HG02981 (cell line): ENCODE measurements around the gene MCCC2.
"Not testable (repeated sequence)": the region's sequence is repeated elsewhere in the genome, so short reads cannot be mapped to it uniquely, and the experiment has no call there.

ENCODE experiments used
- ATAC-seq: cut with Tn5 transposase; IDR thresholded peaks from one replicate; pipeline ENCODE4 v1.9.1; 2021; ENCODE audit warnings: mild to moderate bottlenecking, moderate library complexity; ENCODE audit not compliant: unreplicated experiment

The MCCC2 gene

DNA sequence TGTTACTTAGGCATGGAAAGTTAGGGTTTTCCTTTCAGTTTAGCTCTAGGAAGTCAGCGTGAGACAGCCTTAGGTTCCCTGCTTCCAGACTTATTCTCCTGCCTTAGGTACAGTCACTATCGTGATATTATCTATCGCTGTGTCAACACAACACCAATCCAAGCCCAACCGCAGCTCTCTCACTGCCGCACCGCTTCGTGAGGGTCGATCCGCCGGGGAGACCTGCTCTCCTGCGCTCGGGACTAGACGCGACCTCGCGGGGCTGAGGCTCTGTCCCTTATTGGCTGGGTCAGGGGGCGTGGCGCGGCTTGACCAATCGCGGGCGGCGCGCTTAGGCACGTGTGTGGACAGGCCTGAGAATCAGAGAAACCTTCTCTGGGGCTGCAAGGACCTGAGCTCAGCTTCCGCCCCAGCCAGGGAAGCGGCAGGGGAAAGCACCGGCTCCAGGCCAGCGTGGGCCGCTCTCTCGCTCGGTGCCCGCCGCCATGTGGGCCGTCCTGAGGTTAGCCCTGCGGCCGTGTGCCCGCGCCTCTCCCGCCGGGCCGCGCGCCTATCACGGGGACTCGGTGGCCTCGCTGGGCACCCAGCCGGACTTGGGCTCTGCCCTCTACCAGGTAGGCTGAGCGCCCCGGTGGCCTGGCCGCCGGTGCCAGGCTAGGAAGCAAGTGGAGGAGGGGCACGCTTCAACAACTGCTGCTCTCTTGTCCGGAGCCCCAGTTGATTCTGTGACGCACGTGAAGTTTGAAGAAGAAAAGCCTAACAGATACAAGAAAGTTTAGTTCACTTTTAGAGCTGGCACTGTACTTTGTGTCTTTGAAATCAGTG, at the start of gene MCCC2:
MCCC2 (plus strand) TSS at position 400 of the 825 bp plus-strand sequence; CDS start at position 486, 86 bp downstream.
- ATAC-seq: peak; percentile 98

DNA sequence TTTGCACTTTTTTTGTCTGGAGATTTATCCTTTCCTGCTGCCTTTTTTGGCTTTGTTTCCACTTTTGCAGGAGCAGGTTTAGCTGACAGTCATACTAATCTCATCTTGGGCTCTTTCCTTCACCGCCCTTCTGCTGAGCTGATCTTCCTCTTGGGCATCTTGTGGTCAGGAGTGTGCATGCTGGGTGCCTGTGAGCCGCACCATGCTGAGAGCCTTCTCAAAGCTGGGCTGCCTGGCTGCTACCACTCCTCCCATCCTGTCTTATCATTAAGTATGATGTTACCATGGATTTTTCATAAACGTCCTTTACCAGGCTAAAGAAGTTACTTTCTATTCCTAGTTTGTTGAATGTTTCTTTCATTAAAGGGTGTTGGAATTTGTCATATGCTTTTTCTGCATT, 49.5 kb upstream of the MCCC2 start:
- ATAC-seq: no peak

GRCh38 chr5:71550885-71551284, 36.3 kb upstream of the MCCC2 start:
- not testable (repeated sequence) for ATAC-seq

- not testable (repeated sequence) for ATAC-seq
These were observed 35.6 kb upstream of the MCCC2 start for GRCh38 chr5:71551582-71551981.

DNA sequence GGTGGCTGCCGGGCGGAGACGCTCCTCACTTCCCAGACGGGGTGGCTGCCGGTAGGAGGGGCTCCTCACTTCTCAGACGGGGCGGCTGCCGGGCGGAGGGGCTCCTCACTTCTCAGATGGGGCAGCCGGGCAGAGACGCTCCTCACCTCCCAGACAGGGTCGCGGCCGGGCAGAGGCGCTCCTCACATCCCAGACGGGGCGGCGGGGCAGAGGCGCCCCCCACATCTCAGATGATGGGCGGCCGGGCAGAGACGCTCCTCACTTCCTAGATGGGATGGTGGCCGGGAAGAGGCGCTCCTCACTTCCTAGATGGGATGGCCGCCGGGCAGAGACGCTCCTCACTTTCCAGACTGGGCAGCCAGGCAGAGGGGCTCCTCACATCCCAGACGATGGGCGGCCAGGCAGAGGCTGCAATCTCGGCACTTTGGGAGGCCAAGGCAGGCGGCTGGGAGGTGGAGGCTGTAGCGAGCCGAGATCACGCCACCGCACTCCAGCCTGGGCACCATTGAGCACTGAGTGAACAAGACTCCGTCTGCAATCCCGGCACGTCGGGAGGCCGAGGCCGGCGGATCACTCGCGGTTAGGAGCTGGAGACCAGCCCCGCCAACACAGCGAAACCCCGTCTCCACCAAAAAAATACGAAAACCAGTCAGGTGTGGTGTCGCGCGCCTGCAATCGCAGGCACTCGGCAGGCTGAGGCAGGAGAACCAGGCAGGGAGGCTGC, 35.0 kb upstream of the MCCC2 start:
- ATAC-seq: not testable (repeated sequence)

DNA sequence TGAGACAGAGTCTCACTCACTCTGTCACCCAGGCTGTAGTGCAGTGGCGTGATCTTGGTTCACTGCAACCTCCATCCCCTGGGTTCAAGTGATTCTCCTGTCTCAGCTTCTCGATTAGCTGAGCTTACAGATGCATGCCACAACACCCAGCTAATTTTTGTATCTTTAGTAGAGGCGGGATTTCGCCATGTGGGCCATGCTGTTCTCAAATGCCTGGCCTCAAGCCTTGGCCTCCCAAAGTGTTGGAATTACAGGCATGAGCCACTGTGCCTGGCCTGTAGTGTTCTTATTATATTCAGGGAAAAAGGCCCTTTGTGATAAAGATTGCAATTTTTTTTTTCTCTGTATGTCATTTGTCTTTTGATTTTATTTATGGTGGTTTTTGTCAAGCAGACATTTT, 24.0 kb upstream of the MCCC2 start:
- no peak for ATAC-seq

GRCh38 chr5:71564895-71565294, 22.2 kb upstream of the MCCC2 start:
- ATAC-seq: no peak

DNA sequence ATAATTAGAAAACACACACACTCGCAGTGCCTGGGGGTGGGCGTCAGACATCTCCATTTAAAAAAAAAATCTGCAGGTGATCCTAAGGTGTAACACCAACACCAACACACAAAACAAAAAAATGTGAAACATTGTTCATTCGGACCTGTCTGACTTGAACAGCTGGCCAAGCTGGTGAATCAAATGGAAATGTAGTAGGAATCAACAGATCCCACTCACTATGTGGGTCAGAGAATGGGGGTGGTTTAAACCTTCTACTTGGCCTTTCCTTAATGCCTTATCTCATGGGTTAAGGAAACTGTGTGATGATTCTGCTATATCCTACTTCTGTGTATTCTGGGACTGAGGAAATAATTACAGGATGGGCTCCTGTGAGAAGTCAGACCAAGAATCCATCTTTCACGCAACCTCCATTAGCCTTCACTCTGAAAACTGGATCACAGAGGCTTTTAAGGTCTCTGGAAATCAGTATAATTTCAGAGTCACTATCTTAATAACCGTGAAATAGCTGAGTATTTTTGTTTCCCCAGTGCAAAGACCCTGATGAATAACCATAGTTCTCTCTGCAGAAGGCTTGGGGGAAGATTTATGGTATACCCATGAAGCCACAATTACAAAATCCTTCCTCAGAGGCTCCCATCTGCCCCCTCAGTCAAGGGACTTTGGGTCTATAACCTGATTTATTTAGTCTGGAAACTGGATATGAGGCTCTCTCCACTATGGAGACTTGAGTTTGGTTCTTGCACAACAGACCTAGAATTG, 17.2 kb upstream of the MCCC2 start:
- no peak for ATAC-seq

- ATAC-seq: not testable (repeated sequence)
These were observed 15.3 kb upstream of the MCCC2 start for GRCh38 chr5:71571811-71572210.

DNA sequence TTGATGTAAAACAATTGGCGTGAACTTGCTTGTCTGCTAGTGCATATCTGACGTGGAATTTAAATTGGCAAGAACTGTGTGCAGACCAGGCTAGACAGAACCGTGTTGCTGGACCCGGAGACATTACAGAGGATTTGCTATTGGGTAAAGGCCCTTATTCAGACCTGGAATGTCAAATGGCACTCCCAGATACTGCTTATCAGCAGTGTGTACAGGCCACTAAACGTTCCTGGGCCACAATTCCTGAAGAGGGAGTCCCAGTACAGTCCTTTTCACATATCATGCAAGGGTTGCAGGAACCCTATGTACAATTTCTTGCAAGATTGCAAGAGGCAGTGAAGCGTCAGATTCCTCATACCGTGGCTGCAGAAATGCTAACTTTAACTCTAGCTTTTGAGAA, 13.5 kb upstream of the MCCC2 start:
- ATAC-seq: no peak

GRCh38 chr5:71575588-71575987, 11.6 kb upstream of the MCCC2 start:
- ATAC-seq: not testable (repeated sequence)

GRCh38 chr5:71576241-71576640, 10.9 kb upstream of the MCCC2 start:
- ATAC-seq: no peak

GRCh38 chr5:71577839-71578238, 9.3 kb upstream of the MCCC2 start:
- ATAC-seq: not testable (repeated sequence)

DNA sequence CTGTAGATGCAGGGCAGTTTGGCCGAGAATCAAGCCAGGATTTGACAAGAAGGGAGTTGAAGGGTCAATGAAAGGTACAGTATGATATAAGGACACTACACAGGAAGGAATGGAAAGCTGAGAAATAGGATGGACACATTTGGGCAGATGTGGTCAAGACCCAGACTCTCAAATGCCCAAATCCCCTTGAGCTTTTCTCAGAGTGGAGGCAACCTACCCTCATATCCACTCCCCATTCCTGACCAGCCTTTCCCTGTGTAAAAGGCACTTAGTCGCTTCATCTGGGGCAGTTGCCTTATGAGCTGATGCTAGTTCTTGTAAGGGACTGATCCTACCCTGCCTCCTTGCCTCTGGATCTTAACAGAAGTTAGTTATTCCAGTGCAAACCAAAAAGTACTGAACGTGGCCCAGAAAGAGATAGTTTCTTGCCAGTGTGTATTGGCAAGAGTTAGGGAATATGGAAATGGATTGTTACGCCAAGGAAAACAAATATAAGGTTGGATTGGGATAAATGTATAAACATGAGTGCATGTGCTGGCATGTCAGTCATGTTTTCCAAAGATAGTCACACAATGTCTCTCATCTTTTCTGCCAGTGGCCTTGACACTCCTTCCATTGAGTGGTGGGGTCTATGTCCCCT, 4.1 kb upstream of the MCCC2 start:
- no peak for ATAC-seq

DNA sequence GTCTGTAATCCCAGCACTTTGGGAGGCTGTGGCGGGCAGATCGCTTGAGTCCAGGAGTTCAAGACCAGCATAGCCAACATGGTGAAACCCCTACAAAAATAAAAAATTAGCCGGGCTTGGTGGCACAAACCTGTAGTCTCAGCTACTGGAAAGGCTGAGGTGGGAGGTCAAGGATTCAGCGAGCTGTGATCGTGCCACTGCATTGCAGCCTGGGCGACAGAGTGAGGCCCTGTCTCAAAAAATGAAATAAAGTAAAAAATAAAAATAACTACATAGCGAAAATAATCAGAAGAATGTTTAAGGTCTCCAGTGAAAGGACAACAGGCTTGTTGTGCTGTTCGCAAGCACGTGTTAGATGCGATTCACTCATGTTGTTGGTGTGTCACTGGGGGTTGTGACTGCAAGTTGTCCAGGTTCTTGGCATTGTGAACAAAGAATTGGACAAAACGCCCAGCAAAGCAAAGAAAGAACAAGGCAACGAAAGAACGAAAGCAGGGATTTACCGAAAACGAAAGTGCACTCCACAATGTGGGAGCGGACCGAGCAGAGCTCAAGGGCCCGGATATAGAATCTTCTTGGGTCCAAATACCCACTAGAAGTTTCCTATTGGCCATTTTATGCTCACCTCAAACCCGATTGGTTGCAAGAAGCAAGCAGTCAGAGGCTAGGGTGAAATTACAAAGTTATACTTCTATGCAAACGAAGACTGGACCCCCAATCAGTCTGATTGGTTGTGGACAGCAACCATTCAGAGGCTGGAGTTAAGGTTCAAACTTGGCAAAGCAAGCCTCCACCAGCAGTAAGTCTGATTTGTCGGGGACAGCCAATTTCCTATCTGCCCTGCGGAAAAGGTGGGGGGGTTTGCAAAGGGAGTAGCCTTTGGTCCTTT, 844 bp upstream of the MCCC2 start:
- ATAC-seq: peak; percentile 0

DNA sequence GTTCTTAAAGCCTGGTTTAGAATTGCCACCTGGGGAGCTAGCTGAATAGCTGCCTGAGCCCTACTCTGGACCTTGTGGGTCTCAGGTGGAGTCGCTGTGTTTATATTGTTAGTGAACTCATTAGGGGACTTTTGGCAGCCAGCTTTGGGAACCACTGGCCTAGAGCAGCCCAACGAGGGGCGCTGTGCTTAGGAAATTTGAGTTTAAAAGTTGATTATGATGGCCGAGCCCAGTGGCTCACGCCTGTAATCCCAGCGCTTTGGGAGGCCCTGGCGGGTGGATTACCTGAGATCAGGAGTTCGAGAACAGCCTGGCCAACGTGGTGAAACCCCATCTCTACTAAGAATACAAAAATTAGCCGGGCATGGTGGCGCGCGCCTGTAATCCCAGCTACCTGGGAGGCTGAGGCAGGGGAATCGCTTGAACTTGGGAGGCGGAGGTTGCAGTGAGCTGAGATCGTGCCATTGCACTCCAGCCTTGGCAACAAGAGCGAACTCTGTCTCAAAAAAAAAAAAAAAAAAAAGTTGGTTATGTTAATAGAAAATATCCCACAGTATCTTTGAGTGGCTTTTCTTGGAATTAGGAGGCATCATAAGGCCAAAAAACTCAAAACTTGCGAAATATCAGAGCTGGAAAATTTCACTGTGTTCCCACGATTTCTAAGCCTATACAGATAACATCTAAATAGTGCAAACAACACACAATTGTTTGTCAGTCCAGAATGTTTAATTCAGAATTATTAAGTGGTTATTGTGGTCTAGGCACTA, 809 bp downstream of the MCCC2 start:
- ATAC-seq: peak; percentile 5

GRCh38 chr5:71588533-71588885, 1.4 kb downstream of the MCCC2 start:
- no peak for ATAC-seq

GRCh38 chr5:71589903-71590302, 2.8 kb downstream of the MCCC2 start:
- ATAC-seq: no peak

DNA sequence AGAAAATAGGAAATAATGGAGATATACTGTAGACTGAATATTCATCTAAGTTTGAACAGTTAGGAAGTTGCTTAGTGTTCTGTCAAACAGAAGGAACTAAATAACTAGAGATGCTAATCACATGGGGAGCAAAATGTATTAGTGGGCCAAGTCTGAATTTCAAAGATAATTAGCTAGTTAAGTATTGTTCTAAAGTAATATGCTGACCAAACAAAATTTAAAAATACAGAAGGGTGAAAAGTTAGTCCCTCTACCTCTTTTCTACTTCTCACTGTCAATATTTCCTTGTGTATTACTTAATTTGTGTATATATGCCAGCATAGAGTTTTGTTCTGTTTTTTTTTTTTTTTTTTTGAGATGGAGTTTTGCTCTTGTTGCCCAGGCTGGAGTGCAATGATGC, 4.0 kb downstream of the MCCC2 start:
- ATAC-seq: no peak
